B cell (primary cell): ENCODE results near the gene ACAP2. TPM values are rescaled to one million over a fixed set of nuclear protein-coding genes. Genes with fewer than 3 reads are reported as not detected.

Experiments
- ATAC-seq: fragments of 200-7000 bp; cut with Tn5 transposase; one replicate; pipeline ENCODE4 v1.10.0; 2021; ENCODE audit warnings: low read depth, mild to moderate bottlenecking, moderate number of reproducible peaks, moderate library complexity
- CTCF ChIA-PET: fragments of 350-600 bp; sonication (Branson Sonifier 250); formaldehyde crosslinking; loops from one replicate; lab custom pipeline; 2021; ENCODE audit warnings: antibody characterized with exemption, inconsistent platforms; lab: Charles Lee
- POLR2A ChIA-PET: fragments of 350-600 bp; sonication (Branson Sonifier 250); formaldehyde crosslinking; loops from one replicate; lab custom pipeline; 2021; ENCODE audit warnings: antibody characterized with exemption; lab: Charles Lee
- DNase-seq: peaks from one replicate; pipeline ENCODE4 v3.0.0; 2013
- H2AFZ ChIP-seq: 2 replicates; pipeline ENCODE4 v1.6.1; 2012; ENCODE audit warnings: mild to moderate bottlenecking, low read depth, low read length; ENCODE audit not compliant: insufficient read depth, poor library complexity, severe bottlenecking
- H3K27ac ChIP-seq, 2 donors: 1 replicate in 1 of 2; 2 replicates in 1 of 2; pipeline ENCODE4 v1.5.1; 2012 to 2013; ENCODE audit warnings: low read length in 2 of 2, mild to moderate bottlenecking in 2 of 2, moderate library complexity in 1 of 2
- H3K27me3 ChIP-seq, 4 experiments: fragments of 200-600 bp in 1 of 4; sonication (generic) in 1 of 4; replicated peaks in 1 of 4; 1 replicate in 2 of 4; 2 replicates in 2 of 4; pipeline versions ENCODE4 v1.6.1 to v1.7.0; 2013 to 2016; ENCODE audit warnings: low read length in 3 of 4, mild to moderate bottlenecking in 2 of 4, mixed read lengths in 1 of 4, moderate library complexity in 1 of 4; ENCODE audit not compliant: insufficient read depth in 4 of 4, control insufficient read depth in 3 of 4; ENCODE audit errors: control extremely low read depth in 1 of 4
- H3K36me3 ChIP-seq, 2 experiments: replicated peaks in 1 of 2; 1 replicate in 1 of 2; 2 replicates in 1 of 2; pipeline versions ENCODE4 v1.6.1 to v1.7.1; 2013; ENCODE audit warnings: low read length in 1 of 2; ENCODE audit not compliant: insufficient read depth in 2 of 2, control insufficient read depth in 1 of 2; ENCODE audit errors: control extremely low read depth in 1 of 2, extremely low read depth in 1 of 2
- H3K4me1 ChIP-seq, 2 donors: fragments of 200-600 bp in 1 of 2; sonication (generic) in 1 of 2; 1 replicate in 1 of 2; 2 replicates in 1 of 2; pipeline versions ENCODE4 v1.5.1 to v1.6.1; 2013 to 2017; ENCODE audit warnings: low read length in 2 of 2; ENCODE audit not compliant: control insufficient read depth in 2 of 2, insufficient read depth in 2 of 2
- H3K4me2 ChIP-seq: replicated peaks from 2 replicates; pipeline ENCODE3; 2012; ENCODE audit warnings: mild to moderate bottlenecking, low read depth, low read length; ENCODE audit not compliant: poor library complexity, severe bottlenecking
- H3K4me3 ChIP-seq, 5 experiments: fragments of 200-600 bp in 1 of 5; sonication (generic) in 1 of 5; 1 replicate in 3 of 5; 2 replicates in 2 of 5; pipeline versions ENCODE4 v1.5.1 to v1.7.0; 2011 to 2016; ENCODE audit warnings: low read length in 4 of 5, mild to moderate bottlenecking in 4 of 5, low read depth in 2 of 5, control low read depth in 1 of 5, moderate library complexity in 1 of 5; ENCODE audit not compliant: insufficient read depth in 1 of 5; ENCODE audit errors: control extremely low read depth in 1 of 5, extremely low read depth in 1 of 5
- H3K79me2 ChIP-seq: fragments of 200-600 bp; sonication (generic); one replicate; pipeline ENCODE4 v1.6.0; 2016; ENCODE audit warnings: low read length; ENCODE audit not compliant: control insufficient read depth, insufficient read depth
- H3K9ac ChIP-seq: fragments of 200-600 bp; sonication (generic); 2 replicates; pipeline ENCODE4 v1.6.1; 2017; ENCODE audit warnings: mild to moderate bottlenecking, low read length, moderate library complexity
- H3K9me3 ChIP-seq, 3 donors: one replicate each; pipeline versions ENCODE4 v1.6.1 to v1.7.1; 2013; ENCODE audit warnings: low read length in 2 of 3; ENCODE audit not compliant: control insufficient read depth in 2 of 3, insufficient read depth in 1 of 3; ENCODE audit errors: control extremely low read depth in 1 of 3
- H4K20me1 ChIP-seq: 2 replicates; pipeline ENCODE4 v1.6.0; 2012; ENCODE audit warnings: mild to moderate bottlenecking, low read length; ENCODE audit not compliant: insufficient read depth, control insufficient read depth, poor library complexity, severe bottlenecking
- H3K27ac Mint-ChIP-seq: one replicate; pipeline ENCODE4 v1.8.0; 2021; ENCODE audit warnings: mixed read lengths
- H3K27me3 Mint-ChIP-seq: one replicate; pipeline ENCODE4 v1.8.0; 2021; ENCODE audit warnings: mixed read lengths
- H3K4me1 Mint-ChIP-seq: one replicate; pipeline ENCODE4 v1.8.0; 2021; ENCODE audit warnings: mixed read lengths
- H3K4me3 Mint-ChIP-seq: one replicate; pipeline ENCODE4 v1.8.0; 2021; ENCODE audit warnings: mixed read lengths
- H3K9me3 Mint-ChIP-seq: one replicate; pipeline ENCODE4 v1.8.0; 2022; ENCODE audit warnings: mixed read lengths; ENCODE audit not compliant: insufficient read depth
- EZH2 ChIP-seq: IDR thresholded peaks from 2 replicates; pipeline ENCODE4 v1.6.1; 2012; ENCODE audit warnings: borderline replicate concordance, low read depth, mild to moderate bottlenecking, moderate library complexity, low read length; ENCODE audit not compliant: insufficient read depth, poor library complexity, severe bottlenecking
- WGBS: methylation state at CpG from one replicate; pipeline ENCODE4 v1.1.5; 2013; ENCODE audit warnings: missing lambda C conversion rate; ENCODE audit not compliant: insufficient coverage; 5-methylcytosine and 5-hydroxymethylcytosine counted together
- intact Hi-C: fragments of 100-400 bp; cut with micrococcal nuclease; formaldehyde crosslinking; loops from one replicate; pipeline ENCODE4 v1.10.0; 2022
- polyA plus RNA-seq: library from polyadenylated mRNA; depleted of rRNA; stranded (reverse); fragments of >200 nt; gene quantifications from 2 replicates; pipeline ENCODE4 v1.2.3, GENCODE V29; 2012
- total RNA-seq, 2 donors: library from RNA; stranded (reverse); fragments of 120-200 nt in 1 of 2; gene quantifications; 1 replicate in 1 of 2; 2 replicates in 1 of 2; pipeline versions ENCODE4 v1.2.3 to v1.2.4, GENCODE V29; 2013 to 2022
- TF ChIP-seq, protein P1 (sequence below): fragments of 200-600 bp; IDR thresholded peaks from one replicate; pipeline ENCODE4 v1.8.0; 2022; ENCODE audit warnings: antibody characterized with exemption, mild to moderate bottlenecking

ACAP2 gene
- total and polyA plus RNA-seq, 2 donors (not counting 1 experiment from before 2014, with no cell fraction given), result 18.6 to 113 TPM

DNA sequence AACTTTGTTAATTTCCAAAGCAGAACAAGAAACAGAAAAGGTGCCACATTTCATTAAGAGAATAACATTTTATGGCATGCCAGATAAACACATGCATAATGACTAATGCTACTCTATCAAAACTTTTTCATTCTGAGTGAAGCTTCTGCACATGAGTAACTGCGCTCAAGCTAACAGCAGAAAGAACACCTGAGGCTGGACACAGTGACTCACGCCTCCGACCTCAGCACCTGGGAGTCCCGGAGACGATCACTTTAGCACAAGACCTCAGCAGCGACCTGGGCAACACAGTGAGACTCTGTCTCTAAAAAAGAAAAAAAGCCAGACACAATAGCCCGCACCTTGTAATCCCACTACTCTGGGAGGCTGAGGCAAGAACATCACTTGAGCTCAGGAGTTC lies 70.6 kb downstream of the ACAP2 start:
- Histone ChIP-seq H3K9me3 (no peaks in the 10 kb centered on the region), H3K9ac (no peak overlapping the region), H3K4me3 (no peak overlapping the region), H3K27me3 (no peaks in the 10 kb centered on the region), H3K79me2 (peaks cover 45% of the 10 kb centered on the region), H3K36me3 (peaks cover 4 to 41% of the 10 kb centered on the region in 2 experiments), H4K20me1 (peaks cover 5% of the 10 kb centered on the region), H3K4me2 (no peak overlapping the region), H3K27ac (no peak overlapping the region), H2AFZ (no peak overlapping the region), H3K4me1 (peaks cover 0 to 5% of the 10 kb centered on the region in 2 donors)
- Mint-ChIP-seq H3K4me1 (peaks cover 18% of the 10 kb centered on the region), H3K4me3 (no peak overlapping the region), H3K27ac (no peak overlapping the region), H3K27me3 (no peaks in the 10 kb centered on the region), H3K9me3 (no peaks in the 10 kb centered on the region)
- intact Hi-C loops, result no loop called here
- CTCF ChIA-PET, result no interaction called here
- DNase-seq (no peak), ATAC-seq (no peak)
- POLR2A ChIA-PET, result no interaction called here
- TF ChIP-seq, protein P1, sequence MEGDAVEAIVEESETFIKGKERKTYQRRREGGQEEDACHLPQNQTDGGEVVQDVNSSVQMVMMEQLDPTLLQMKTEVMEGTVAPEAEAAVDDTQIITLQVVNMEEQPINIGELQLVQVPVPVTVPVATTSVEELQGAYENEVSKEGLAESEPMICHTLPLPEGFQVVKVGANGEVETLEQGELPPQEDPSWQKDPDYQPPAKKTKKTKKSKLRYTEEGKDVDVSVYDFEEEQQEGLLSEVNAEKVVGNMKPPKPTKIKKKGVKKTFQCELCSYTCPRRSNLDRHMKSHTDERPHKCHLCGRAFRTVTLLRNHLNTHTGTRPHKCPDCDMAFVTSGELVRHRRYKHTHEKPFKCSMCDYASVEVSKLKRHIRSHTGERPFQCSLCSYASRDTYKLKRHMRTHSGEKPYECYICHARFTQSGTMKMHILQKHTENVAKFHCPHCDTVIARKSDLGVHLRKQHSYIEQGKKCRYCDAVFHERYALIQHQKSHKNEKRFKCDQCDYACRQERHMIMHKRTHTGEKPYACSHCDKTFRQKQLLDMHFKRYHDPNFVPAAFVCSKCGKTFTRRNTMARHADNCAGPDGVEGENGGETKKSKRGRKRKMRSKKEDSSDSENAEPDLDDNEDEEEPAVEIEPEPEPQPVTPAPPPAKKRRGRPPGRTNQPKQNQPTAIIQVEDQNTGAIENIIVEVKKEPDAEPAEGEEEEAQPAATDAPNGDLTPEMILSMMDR, result no peak
- no peak for TF ChIP-seq EZH2
- 93% methylated on average over 6 of the region's 7 CpGs for WGBS

GRCh38 chr3:195366200-195366925 lies 76.5 kb downstream of the ACAP2 start:
- Mint-ChIP-seq H3K27ac (no peak overlapping the region), H3K9me3 (peaks cover 3% of the 10 kb centered on the region), H3K27me3 (no peaks in the 10 kb centered on the region), H3K4me3 (no peak overlapping the region), H3K4me1 (peaks cover 34% of the 10 kb centered on the region)
- H4K20me1 ChIP-seq, result peaks cover 23% of the 10 kb centered on the region
- ATAC-seq (no peak), DNase-seq (no peak)
- no peaks in the 10 kb centered on the region for H3K27me3 ChIP-seq
- no peak overlapping the region for H2AFZ ChIP-seq
- ChIA-PET POLR2A (no interaction called here), CTCF (no interaction called here)
- WGBS, result 100% methylated on average over 3 of the region's 5 CpGs
- no peak overlapping the region for H3K4me3 ChIP-seq
- H3K79me2 ChIP-seq, result peaks cover 72% of the 10 kb centered on the region
- no peak overlapping the region for H3K27ac ChIP-seq
- intact Hi-C loops, result no loop called here
- H3K9me3 ChIP-seq, result no peaks in the 10 kb centered on the region
- H3K4me2 ChIP-seq, result no peak overlapping the region
- H3K36me3 ChIP-seq, result peaks cover 2 to 29% of the 10 kb centered on the region in 2 experiments
- H3K9ac ChIP-seq, result no peak overlapping the region
- TF ChIP-seq EZH2, result no peak
- TF ChIP-seq, protein P1, result no peak
- peaks cover 0 to 5% of the 10 kb centered on the region in 2 donors for H3K4me1 ChIP-seq
